Measurements from ENCODE around the gene FASN.

Gene FASN

GRCh38 chr17:82097184-82097918 lies 685 bp downstream of the FASN start:
- H3K4me1 ChIP-seq (ENCODE audit: control insufficient read depth, insufficient read depth, low read length) = no peaks in the 10 kb centered on the region
- H3K36me3 ChIP-seq (ENCODE audit: control insufficient read depth, insufficient read depth, low read length) = peaks cover 35% of the 10 kb centered on the region
- peak overlapping the region; percentile 51 for H3K4me3 ChIP-seq (ENCODE audit: low read depth, low read length)

DNA sequence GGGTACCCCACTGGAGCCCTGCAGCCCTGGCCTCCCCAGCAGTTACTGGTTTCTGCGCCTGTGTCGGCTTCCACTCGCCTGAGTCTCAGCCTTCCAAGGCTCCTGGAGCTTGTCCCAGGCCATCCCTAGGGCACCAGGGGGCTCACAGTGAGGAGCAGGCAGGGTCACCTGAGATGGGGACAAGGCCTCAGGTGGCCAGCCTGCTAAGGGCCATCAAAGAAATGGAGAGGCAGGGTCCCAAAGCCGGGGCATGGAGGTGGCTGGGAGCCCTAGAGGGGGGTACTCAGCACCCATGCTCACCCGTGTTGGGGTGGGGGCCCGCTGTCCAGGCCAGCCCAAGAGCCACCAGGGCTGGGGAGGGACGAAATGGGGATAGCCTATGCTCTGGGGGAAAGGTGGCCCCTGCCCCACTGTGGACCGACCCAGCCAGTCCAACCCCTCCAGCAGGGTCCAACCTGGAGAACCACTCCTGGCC lies 1.3 kb downstream of the FASN start:
- Histone ChIP-seq H3K9me3 (ENCODE audit: control insufficient read depth, insufficient read depth, low read length) (no peaks in the 10 kb centered on the region), H3K4me3 (ENCODE audit: low read depth, low read length) (peak overlapping the region; percentile 51), H3K27me3 (ENCODE audit: control insufficient read depth, insufficient read depth, low read length) (no peaks in the 10 kb centered on the region), H3K9ac (ENCODE audit: low read depth, low read length) (peak overlapping the region; percentile 79), H3K4me1 (ENCODE audit: control insufficient read depth, insufficient read depth, low read length) (no peaks in the 10 kb centered on the region), H3K36me3 (ENCODE audit: control insufficient read depth, insufficient read depth, low read length) (peaks cover 41% of the 10 kb centered on the region)

More at GRCh38 chr17:82097184-82097918, 685 bp downstream of the FASN start:
- H3K9me3 ChIP-seq (ENCODE audit: control insufficient read depth, insufficient read depth, low read length) = no peaks in the 10 kb centered on the region
- H3K9ac ChIP-seq (ENCODE audit: low read depth, low read length) = peak overlapping the region; percentile 79
- no peaks in the 10 kb centered on the region for H3K27me3 ChIP-seq (ENCODE audit: control insufficient read depth, insufficient read depth, low read length)

- peak overlapping the region; percentile 49 for H3K9ac ChIP-seq (ENCODE audit: low read depth, low read length)
- H3K4me1 ChIP-seq (ENCODE audit: control insufficient read depth, insufficient read depth, low read length) = no peaks in the 10 kb centered on the region
- no peaks in the 10 kb centered on the region for H3K27me3 ChIP-seq (ENCODE audit: control insufficient read depth, insufficient read depth, low read length)
- no peak overlapping the region for H3K4me3 ChIP-seq (ENCODE audit: low read depth, low read length)
- H3K36me3 ChIP-seq (ENCODE audit: control insufficient read depth, insufficient read depth, low read length) = peaks cover 48% of the 10 kb centered on the region
- no peaks in the 10 kb centered on the region for H3K9me3 ChIP-seq (ENCODE audit: control insufficient read depth, insufficient read depth, low read length)
Observed at GRCh38 chr17:82095777-82096708, 2.0 kb downstream of the FASN start.

DNA sequence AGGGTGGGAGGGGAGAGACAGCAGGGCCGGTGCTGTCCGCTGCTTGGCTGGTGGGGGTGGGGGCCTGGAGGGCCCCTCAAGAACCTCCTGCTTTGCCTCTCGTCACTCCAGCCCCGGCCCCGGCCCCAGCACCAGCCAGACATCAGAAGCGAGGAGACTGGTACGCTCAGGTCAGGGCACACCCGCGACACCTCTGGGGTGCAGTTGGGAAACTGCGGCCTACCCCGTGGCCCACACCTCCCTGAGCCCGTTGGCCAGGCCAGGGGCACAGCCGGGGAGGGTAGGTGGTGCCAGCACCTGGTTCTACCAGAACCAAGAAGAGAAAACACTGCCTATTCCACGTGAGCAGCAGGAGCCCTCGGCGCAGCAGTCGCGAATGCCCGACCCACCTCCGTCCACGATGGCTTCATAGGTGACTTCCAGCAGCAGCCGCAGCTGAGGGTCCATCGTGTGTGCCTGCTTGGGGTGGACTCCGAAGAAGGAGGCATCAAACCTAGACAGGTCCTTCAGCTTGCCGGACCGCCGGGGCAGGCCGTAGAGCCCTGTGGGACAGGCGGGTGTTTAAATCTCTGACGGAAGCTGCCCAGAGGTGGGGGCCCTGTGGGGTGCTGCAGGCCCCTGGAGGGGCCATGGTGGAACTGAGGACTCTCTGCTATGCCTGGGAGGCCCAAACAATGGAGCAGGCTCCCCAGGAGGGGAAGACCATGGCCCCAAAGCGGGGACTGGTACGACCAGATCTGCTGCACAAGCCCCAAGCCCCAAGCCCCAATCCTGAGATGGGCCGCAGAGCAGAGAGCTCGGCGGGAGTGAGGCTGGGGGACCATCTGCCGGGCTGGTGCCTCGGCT lies 2.9 kb downstream of the FASN start:
- no peak overlapping the region for H3K9ac ChIP-seq (ENCODE audit: low read depth, low read length)
- H3K27me3 ChIP-seq (ENCODE audit: control insufficient read depth, insufficient read depth, low read length) = no peaks in the 10 kb centered on the region
- no peaks in the 10 kb centered on the region for H3K4me1 ChIP-seq (ENCODE audit: control insufficient read depth, insufficient read depth, low read length)
- peaks cover 57% of the 10 kb centered on the region for H3K36me3 ChIP-seq (ENCODE audit: control insufficient read depth, insufficient read depth, low read length)
- H3K9me3 ChIP-seq (ENCODE audit: control insufficient read depth, insufficient read depth, low read length) = no peaks in the 10 kb centered on the region
- no peak overlapping the region for H3K4me3 ChIP-seq (ENCODE audit: low read depth, low read length)

GRCh38 chr17:82092995-82093751 lies 4.9 kb downstream of the FASN start:
- Histone ChIP-seq H3K4me3 (ENCODE audit: low read depth, low read length) (no peak overlapping the region), H3K9ac (ENCODE audit: low read depth, low read length) (no peak overlapping the region), H3K4me1 (ENCODE audit: control insufficient read depth, insufficient read depth, low read length) (no peaks in the 10 kb centered on the region), H3K9me3 (ENCODE audit: control insufficient read depth, insufficient read depth, low read length) (no peaks in the 10 kb centered on the region), H3K36me3 (ENCODE audit: control insufficient read depth, insufficient read depth, low read length) (peaks cover 77% of the 10 kb centered on the region), H3K27me3 (ENCODE audit: control insufficient read depth, insufficient read depth, low read length) (no peaks in the 10 kb centered on the region)

DNA sequence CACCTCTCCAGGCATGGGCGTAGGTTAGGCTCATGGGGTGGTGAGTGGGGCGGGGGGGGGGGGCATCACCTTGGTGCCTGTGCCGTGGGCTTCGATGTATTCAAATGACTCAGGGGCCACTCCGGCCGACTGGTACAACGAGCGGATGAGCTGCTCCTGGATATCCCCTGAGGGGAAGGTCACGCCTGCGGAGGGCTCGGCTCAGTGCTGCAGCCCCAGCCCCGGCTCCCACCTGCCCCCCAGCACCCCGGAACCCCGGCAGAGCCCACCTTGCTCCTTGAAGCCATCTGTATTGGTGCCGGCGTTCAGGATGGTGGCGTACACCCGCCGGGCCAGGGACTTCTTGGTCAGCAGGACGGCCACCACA lies 5.4 kb downstream of the FASN start:
- Histone ChIP-seq H3K9me3 (ENCODE audit: control insufficient read depth, insufficient read depth, low read length) (no peaks in the 10 kb centered on the region), H3K4me1 (ENCODE audit: control insufficient read depth, insufficient read depth, low read length) (no peaks in the 10 kb centered on the region), H3K9ac (ENCODE audit: low read depth, low read length) (no peak overlapping the region), H3K4me3 (ENCODE audit: low read depth, low read length) (no peak overlapping the region), H3K36me3 (ENCODE audit: control insufficient read depth, insufficient read depth, low read length) (peaks cover 82% of the 10 kb centered on the region), H3K27me3 (ENCODE audit: control insufficient read depth, insufficient read depth, low read length) (no peaks in the 10 kb centered on the region)

- H3K9me3 ChIP-seq (ENCODE audit: control insufficient read depth, insufficient read depth, low read length) = no peaks in the 10 kb centered on the region
- no peaks in the 10 kb centered on the region for H3K27me3 ChIP-seq (ENCODE audit: control insufficient read depth, insufficient read depth, low read length)
- no peak overlapping the region for H3K4me3 ChIP-seq (ENCODE audit: low read depth, low read length)
- H3K9ac ChIP-seq (ENCODE audit: low read depth, low read length) = no peak overlapping the region
- no peaks in the 10 kb centered on the region for H3K4me1 ChIP-seq (ENCODE audit: control insufficient read depth, insufficient read depth, low read length)
- H3K36me3 ChIP-seq (ENCODE audit: control insufficient read depth, insufficient read depth, low read length) = peaks cover 86% of the 10 kb centered on the region
Observed at GRCh38 chr17:82092094-82092586, 5.9 kb downstream of the FASN start.

- H3K9me3 ChIP-seq (ENCODE audit: control insufficient read depth, insufficient read depth, low read length) = no peaks in the 10 kb centered on the region
- no peak overlapping the region for H3K9ac ChIP-seq (ENCODE audit: low read depth, low read length)
- no peaks in the 10 kb centered on the region for H3K4me1 ChIP-seq (ENCODE audit: control insufficient read depth, insufficient read depth, low read length)
- H3K27me3 ChIP-seq (ENCODE audit: control insufficient read depth, insufficient read depth, low read length) = no peaks in the 10 kb centered on the region
- peaks cover 92% of the 10 kb centered on the region for H3K36me3 ChIP-seq (ENCODE audit: control insufficient read depth, insufficient read depth, low read length)
- H3K4me3 ChIP-seq (ENCODE audit: low read depth, low read length) = no peak overlapping the region
Observed at GRCh38 chr17:82091264-82092066, 6.6 kb downstream of the FASN start.

- H3K4me1 ChIP-seq (ENCODE audit: control insufficient read depth, insufficient read depth, low read length) = no peaks in the 10 kb centered on the region
- no peaks in the 10 kb centered on the region for H3K9me3 ChIP-seq (ENCODE audit: control insufficient read depth, insufficient read depth, low read length)
- H3K36me3 ChIP-seq (ENCODE audit: control insufficient read depth, insufficient read depth, low read length) = peaks cover 93% of the 10 kb centered on the region
- H3K9ac ChIP-seq (ENCODE audit: low read depth, low read length) = no peak overlapping the region
- no peaks in the 10 kb centered on the region for H3K27me3 ChIP-seq (ENCODE audit: control insufficient read depth, insufficient read depth, low read length)
- H3K4me3 ChIP-seq (ENCODE audit: low read depth, low read length) = no peak overlapping the region
Observed at GRCh38 chr17:82090549-82091263, 7.3 kb downstream of the FASN start.
